Hepatocyte (in vitro differentiated cells): ENCODE measurements around the gene MRPL27. TPM values are rescaled to one million over a fixed set of nuclear protein-coding genes. Genes with fewer than 3 reads are reported as not detected.

Source experiments
- DNase-seq: peaks from one replicate; pipeline ENCODE4 v3.0.0-alpha.2; 2016; ENCODE audit warnings: low spot score
- H2AFZ ChIP-seq: fragments of 200-600 bp; sonication (generic); 2 replicates; pipeline ENCODE4 v1.6.0; 2016; ENCODE audit warnings: antibody characterized with exemption, mild to moderate bottlenecking
- H3K27ac ChIP-seq: fragments of 200-600 bp; sonication (generic); 2 replicates; pipeline ENCODE4 v1.5.1; 2016; ENCODE audit warnings: mild to moderate bottlenecking
- H3K27me3 ChIP-seq: fragments of 200-600 bp; sonication (generic); 2 replicates; pipeline ENCODE4 v1.6.1; 2016
- H3K36me3 ChIP-seq: fragments of 200-600 bp; sonication (generic); replicated peaks from 2 replicates; pipeline ENCODE4 v1.5.1; 2016; ENCODE audit warnings: low read depth; ENCODE audit not compliant: insufficient read depth
- H3K4me1 ChIP-seq: fragments of 200-600 bp; sonication (generic); 2 replicates; pipeline ENCODE4 v1.5.1; 2016; ENCODE audit warnings: mild to moderate bottlenecking, moderate library complexity; ENCODE audit not compliant: insufficient read depth
- H3K4me2 ChIP-seq: fragments of 200-600 bp; sonication (generic); 2 replicates; pipeline ENCODE4 v1.6.0; 2016
- H3K4me3 ChIP-seq: fragments of 200-600 bp; sonication (generic); 2 replicates; pipeline ENCODE4 v1.5.1; 2016; ENCODE audit warnings: mild to moderate bottlenecking
- H3K79me2 ChIP-seq: fragments of 200-600 bp; sonication (generic); 2 replicates; pipeline ENCODE4 v1.6.0; 2017; ENCODE audit warnings: mild to moderate bottlenecking
- H3K9me2 ChIP-seq: fragments of 200-600 bp; sonication (generic); replicated peaks from 2 replicates; pipeline ENCODE4 v1.6.0; 2017; ENCODE audit warnings: mild to moderate bottlenecking; ENCODE audit not compliant: insufficient read depth
- H3K9me3 ChIP-seq: fragments of 200-600 bp; sonication (generic); 2 replicates; pipeline ENCODE4 v1.5.1; 2016; ENCODE audit warnings: low read depth, mild to moderate bottlenecking
- H4K20me1 ChIP-seq: fragments of 200-600 bp; sonication (generic); 2 replicates; pipeline ENCODE4 v1.6.0; 2016; ENCODE audit warnings: mild to moderate bottlenecking; ENCODE audit not compliant: insufficient read depth, poor library complexity, severe bottlenecking
- CTCF ChIP-seq: fragments of 200-600 bp; sonication (generic); IDR thresholded peaks from 2 replicates; pipeline ENCODE4 v1.5.1; 2016; ENCODE audit warnings: antibody characterized with exemption, mild to moderate bottlenecking; ENCODE audit not compliant: poor library complexity
- EZH2 ChIP-seq: fragments of 200-600 bp; sonication (generic); IDR thresholded peaks from 2 replicates; pipeline ENCODE4 v1.6.1; 2016; ENCODE audit warnings: antibody characterized with exemption, mild to moderate bottlenecking, borderline replicate concordance
- EZH2phosphoT487 ChIP-seq: fragments of 200-600 bp; sonication (generic); IDR thresholded peaks from one replicate; pipeline ENCODE4 v1.6.1; 2018; ENCODE audit warnings: antibody characterized with exemption, mild to moderate bottlenecking, low read depth, moderate library complexity; ENCODE audit not compliant: unreplicated experiment, severe bottlenecking
- WGBS: methylation state at CpG from one replicate; pipeline ENCODE4 v1.1.6; 2016; ENCODE audit warnings: low lambda C conversion rate; ENCODE audit errors: missing lambda C conversion rate; 5-methylcytosine and 5-hydroxymethylcytosine counted together
- polyA plus RNA-seq: library from polyadenylated mRNA; unstranded; fragments of >200 nt; fragmentation: Nextera tagmentation; extraction: Ambion mirVana; gene quantifications from 2 replicates; pipeline ENCODE4 v1.2.1, GENCODE V29; 2016
- total RNA-seq: library from RNA; depleted of rRNA; stranded (reverse); fragments of >200 nt; gene quantifications from 2 replicates; pipeline ENCODE4 v1.2.3, GENCODE V29; 2014

The MRPL27 gene
- total and polyA plus RNA-seq, 2 experiments from 2014 or later, result 83.0 to 139 TPM

- no peaks in the 10 kb centered on the region for H3K36me3 ChIP-seq
- WGBS, result 40% methylated on average over 8 of the region's 8 CpGs
Observed at GRCh38 chr17:50363217-50364060, 9.5 kb downstream of the MRPL27 start.

GRCh38 chr17:50362661-50363060 lies 10.3 kb downstream of the MRPL27 start:
- no peak overlapping the region for H3K4me3 ChIP-seq
- WGBS, result 83% methylated on average over 7 of the region's 7 CpGs
- no peak overlapping the region for H3K4me2 ChIP-seq
- H4K20me1 ChIP-seq, result no peaks in the 10 kb centered on the region
- H2AFZ ChIP-seq, result no peak overlapping the region
- TF ChIP-seq EZH2phosphoT487 (no peak), CTCF (no peak), EZH2 (no peak)
- H3K27me3 ChIP-seq, result no peaks in the 10 kb centered on the region
- no peaks in the 10 kb centered on the region for H3K36me3 ChIP-seq
- no peak for DNase-seq
- peaks cover 7% of the 10 kb centered on the region for H3K4me1 ChIP-seq
- H3K9me2 ChIP-seq, result no peaks in the 10 kb centered on the region
- H3K27ac ChIP-seq, result no peak overlapping the region
- H3K9me3 ChIP-seq, result no peaks in the 10 kb centered on the region
- no peaks in the 10 kb centered on the region for H3K79me2 ChIP-seq

More at GRCh38 chr17:50363217-50364060, 9.5 kb downstream of the MRPL27 start:
- Histone ChIP-seq H2AFZ (no peak overlapping the region), H3K4me1 (peaks cover 7% of the 10 kb centered on the region), H3K27me3 (no peaks in the 10 kb centered on the region), H3K4me2 (no peak overlapping the region), H3K27ac (peak overlapping the region; percentile 31), H3K4me3 (no peak overlapping the region), H3K9me3 (no peaks in the 10 kb centered on the region), H3K79me2 (no peaks in the 10 kb centered on the region), H4K20me1 (no peaks in the 10 kb centered on the region), H3K9me2 (no peaks in the 10 kb centered on the region)
- TF ChIP-seq CTCF, result no peak
- no peak for TF ChIP-seq EZH2phosphoT487
- no peak for DNase-seq

GRCh38 chr17:50361561-50362480 lies 11.2 kb downstream of the MRPL27 start:
- H3K4me3 ChIP-seq, result no peak overlapping the region
- H3K4me1 ChIP-seq, result peaks cover 7% of the 10 kb centered on the region
- peak; percentile 84 for DNase-seq

More at GRCh38 chr17:50361561-50362480, 11.2 kb downstream of the MRPL27 start:
- Histone ChIP-seq H3K9me2 (no peaks in the 10 kb centered on the region), H3K79me2 (no peaks in the 10 kb centered on the region), H3K27ac (no peak overlapping the region), H3K36me3 (no peaks in the 10 kb centered on the region), H4K20me1 (no peaks in the 10 kb centered on the region), H2AFZ (no peak overlapping the region), H3K4me2 (no peak overlapping the region), H3K9me3 (no peaks in the 10 kb centered on the region), H3K27me3 (no peaks in the 10 kb centered on the region)
- 39% methylated on average over 11 of the region's 11 CpGs for WGBS
- TF ChIP-seq EZH2 (no peak), EZH2phosphoT487 (no peak), CTCF (peak; percentile 69)
